Dendritic cell treated with granulocyte-macrophage colony-stimulating factor and Interleukin-4, amounts not matched to agents 40 ng/mL and 50 ng/mL, for 4 days (primary cell): ENCODE results near the gene PRM2.

ENCODE experiments used
- H3K27ac Mint-ChIP-seq: one replicate; pipeline ENCODE4 v1.8.0; 2022; ENCODE audit warnings: mild to moderate bottlenecking, mixed read lengths
- H3K27me3 Mint-ChIP-seq: one replicate; pipeline ENCODE4 v1.8.0; 2022; ENCODE audit warnings: mild to moderate bottlenecking, mixed read lengths
- H3K36me3 Mint-ChIP-seq: one replicate; pipeline ENCODE4 v1.8.0; 2022; ENCODE audit warnings: low read depth, mixed read lengths
- H3K4me1 Mint-ChIP-seq: one replicate; pipeline ENCODE4 v1.8.0; 2022; ENCODE audit warnings: low read depth, mixed read lengths
- H3K4me3 Mint-ChIP-seq: one replicate; pipeline ENCODE4 v1.8.0; 2022; ENCODE audit warnings: mild to moderate bottlenecking, moderate library complexity, mixed read lengths
- H3K9me3 Mint-ChIP-seq: one replicate; pipeline ENCODE4 v1.8.0; 2022; ENCODE audit warnings: mixed read lengths
- intact Hi-C: fragments of 100-400 bp; cut with micrococcal nuclease; formaldehyde crosslinking; loops from one replicate; pipeline ENCODE4 v1.15.0; 2022

PRM2 gene

DNA sequence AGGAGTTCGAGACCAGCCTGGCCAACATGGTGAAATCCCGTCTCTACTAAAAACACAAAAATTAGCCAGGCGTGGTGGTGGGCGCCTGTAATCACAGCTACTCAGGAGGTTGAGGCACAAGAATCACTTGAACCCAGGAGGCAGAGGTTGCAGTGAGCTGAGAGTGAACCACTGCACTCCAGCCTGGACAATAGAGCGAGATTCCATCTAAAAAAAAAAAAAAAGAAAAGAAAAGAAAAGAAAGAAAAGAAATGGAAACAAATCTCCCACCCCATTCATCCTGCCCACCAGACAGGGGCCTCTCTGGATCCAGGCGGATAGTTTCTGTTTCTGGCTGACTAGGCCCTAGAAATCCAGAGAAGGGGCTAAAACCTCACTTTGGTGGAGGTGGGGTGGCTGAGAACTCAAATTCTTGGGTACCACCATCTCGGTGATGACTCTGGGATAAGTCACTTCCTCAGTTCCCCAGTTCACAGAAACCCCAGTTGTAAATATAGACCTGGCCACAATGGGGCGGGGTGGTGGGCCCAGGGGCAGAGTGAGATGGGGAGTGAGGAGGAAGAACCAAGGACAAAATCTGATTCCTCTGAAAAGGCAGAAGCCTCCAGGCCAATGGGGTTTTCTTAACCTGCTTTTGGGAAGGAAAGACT, 42.4 kb downstream of the PRM2 start:
- Mint-ChIP-seq H3K4me3 (no peak overlapping the region), H3K4me1 (peaks cover 72% of the 10 kb centered on the region), H3K27ac (peak overlapping the region; percentile 89), H3K36me3 (no peaks in the 10 kb centered on the region), H3K9me3 (no peaks in the 10 kb centered on the region), H3K27me3 (peaks cover 3% of the 10 kb centered on the region)
- intact Hi-C loops = loop anchor here (5.0 kb wide), 1 partner anchor 52 kb away; no protein-coding TSS in a partner anchor

DNA sequence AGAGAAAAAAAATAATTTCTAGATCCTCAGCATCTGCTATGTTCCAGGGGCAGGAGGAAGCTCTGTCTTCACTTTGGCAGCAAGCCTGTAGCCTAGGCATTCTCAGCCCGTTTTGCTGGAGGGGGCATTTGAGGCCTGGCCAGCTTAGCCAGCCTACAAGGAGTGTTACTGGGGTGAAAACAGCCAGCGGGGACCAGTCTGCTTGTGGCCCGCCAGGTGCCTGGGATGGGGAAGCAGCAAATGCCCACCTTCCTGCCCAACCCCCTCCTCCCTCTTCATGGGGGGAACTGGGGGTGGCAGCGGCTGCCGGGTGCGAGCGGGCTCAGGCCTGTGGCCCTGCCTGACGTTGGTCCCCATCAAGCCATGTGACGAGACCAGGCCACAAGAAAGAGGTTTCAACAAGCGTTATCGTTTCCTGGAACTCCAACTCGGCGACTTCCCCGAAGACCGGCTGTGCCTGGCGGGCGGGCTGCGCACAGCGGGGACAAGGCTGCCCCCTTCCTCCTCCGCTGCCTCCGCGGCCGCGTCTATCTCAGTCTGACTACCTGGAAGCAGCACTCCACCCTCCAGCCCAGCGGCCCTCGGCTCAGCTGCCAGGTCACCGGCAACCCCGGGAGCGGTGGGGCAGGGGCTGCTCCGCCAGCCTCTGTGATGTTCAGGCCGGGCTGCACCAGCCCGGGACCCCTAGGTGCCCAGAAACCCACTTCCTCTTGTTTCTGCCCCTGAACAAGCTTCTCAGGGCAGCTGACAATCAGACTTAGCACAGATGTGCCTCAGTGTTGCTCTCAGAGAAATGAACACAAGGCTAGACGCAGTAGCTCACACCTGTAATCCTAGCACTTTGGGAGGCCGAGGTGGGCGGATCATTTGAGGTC, 43.2 kb downstream of the PRM2 start:
- H3K4me1 Mint-ChIP-seq = peaks cover 74% of the 10 kb centered on the region
- H3K4me3 Mint-ChIP-seq = peak overlapping the region; percentile 44
- no peaks in the 10 kb centered on the region for H3K9me3 Mint-ChIP-seq
- H3K27me3 Mint-ChIP-seq = peaks cover 3% of the 10 kb centered on the region
- no peaks in the 10 kb centered on the region for H3K36me3 Mint-ChIP-seq
- intact Hi-C loops = loop anchor here (5.0 kb wide), 1 partner anchor 51 kb away; no protein-coding TSS in a partner anchor
- H3K27ac Mint-ChIP-seq = peak overlapping the region; percentile 89

DNA sequence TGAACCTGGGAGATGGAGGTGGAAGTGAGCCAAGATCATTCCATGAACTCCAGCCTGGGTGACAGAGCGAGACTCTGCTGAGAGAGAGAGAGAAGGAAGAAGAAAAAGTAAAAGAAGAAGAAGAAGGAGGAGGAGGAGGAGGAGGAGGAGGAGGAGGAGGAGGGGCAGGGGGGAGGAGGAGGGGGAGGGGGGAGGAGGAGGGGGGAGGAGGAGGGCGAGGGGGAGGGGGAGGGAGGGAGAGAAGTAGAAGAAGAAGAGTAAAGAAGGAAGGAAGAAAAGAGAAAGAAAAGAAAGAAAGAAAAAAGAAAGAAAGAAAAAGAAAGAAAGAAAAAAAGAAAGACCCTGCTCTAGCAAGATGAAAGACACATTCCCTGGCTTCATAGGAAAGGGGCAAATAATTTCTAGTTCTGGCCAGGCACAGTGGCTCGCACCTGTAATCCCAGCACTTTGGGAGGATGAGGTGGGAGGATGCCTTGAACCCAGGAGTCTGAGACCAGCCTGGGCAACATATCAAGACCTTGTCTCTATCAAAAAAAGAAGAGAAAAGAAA, 43.9 kb downstream of the PRM2 start:
- Mint-ChIP-seq H3K9me3 (no peaks in the 10 kb centered on the region), H3K27me3 (peaks cover 3% of the 10 kb centered on the region), H3K27ac (peak overlapping the region; percentile 89), H3K4me3 (peak overlapping the region; percentile 42), H3K36me3 (no peaks in the 10 kb centered on the region), H3K4me1 (peaks cover 74% of the 10 kb centered on the region)
- intact Hi-C loops = loop anchor here (5.0 kb wide), 1 partner anchor 50 kb away; no protein-coding TSS in a partner anchor

DNA sequence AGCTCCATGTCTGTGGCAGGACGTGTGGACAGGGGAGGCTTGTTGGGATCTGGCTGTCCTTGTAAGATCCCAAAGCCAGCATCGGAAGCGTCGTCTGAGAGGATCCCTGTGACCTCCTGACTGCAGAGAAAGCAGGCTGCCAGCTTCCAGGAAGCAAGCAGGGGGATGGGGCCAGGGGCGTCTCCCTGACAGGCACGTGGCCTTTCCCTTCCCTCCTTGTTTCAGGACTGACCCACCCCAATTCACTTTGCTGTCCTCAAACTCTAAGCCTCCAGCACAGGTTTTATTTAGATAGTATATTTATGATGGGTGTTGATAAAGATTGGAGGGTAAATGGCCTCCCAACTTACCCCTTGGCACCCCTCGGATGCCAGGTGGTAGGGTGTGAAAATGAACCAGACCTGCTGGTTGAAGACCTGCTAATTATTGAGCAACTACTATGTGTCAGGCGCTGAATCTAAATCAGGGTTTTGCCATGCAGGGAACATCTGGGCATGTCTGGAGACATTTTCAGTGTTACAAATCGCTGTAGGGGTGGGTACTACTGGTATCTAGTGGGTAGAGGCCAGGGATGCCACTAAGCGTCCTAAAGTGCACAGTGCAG, 44.8 kb downstream of the PRM2 start:
- no peaks in the 10 kb centered on the region for H3K9me3 Mint-ChIP-seq
- no peak overlapping the region for H3K4me3 Mint-ChIP-seq
- peaks cover 3% of the 10 kb centered on the region for H3K27me3 Mint-ChIP-seq
- peaks cover 66% of the 10 kb centered on the region for H3K4me1 Mint-ChIP-seq
- peak overlapping the region; percentile 89 for H3K27ac Mint-ChIP-seq
- H3K36me3 Mint-ChIP-seq = no peaks in the 10 kb centered on the region
- intact Hi-C loops = loop anchor here (5.0 kb wide), 1 partner anchor 49 kb away; no protein-coding TSS in a partner anchor

DNA sequence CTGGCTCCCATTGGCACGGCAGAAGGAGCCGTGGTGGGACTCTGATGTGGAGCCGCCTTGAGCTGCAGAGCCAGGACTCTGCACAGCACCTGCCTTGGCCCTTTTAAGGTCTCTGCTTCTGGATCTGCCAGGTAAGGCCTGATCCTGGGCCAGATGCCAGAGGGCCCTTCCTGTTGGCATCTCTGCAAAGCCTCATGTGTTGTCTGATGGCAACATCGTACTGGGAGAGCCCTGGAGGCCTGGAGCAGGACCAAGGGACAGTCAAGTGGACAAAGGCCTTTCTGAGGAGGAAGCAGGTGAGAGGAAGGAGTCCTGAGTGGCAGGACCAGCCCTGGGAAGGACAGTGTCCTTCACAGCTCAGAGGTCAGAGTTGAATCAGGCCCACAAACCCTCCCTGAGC, 46.4 kb downstream of the PRM2 start:
- Mint-ChIP-seq H3K4me3 (no peak overlapping the region), H3K4me1 (peaks cover 65% of the 10 kb centered on the region)
- intact Hi-C loops = loop anchor here (5.0 kb wide), 1 partner anchor 48 kb away; no protein-coding TSS in a partner anchor

DNA sequence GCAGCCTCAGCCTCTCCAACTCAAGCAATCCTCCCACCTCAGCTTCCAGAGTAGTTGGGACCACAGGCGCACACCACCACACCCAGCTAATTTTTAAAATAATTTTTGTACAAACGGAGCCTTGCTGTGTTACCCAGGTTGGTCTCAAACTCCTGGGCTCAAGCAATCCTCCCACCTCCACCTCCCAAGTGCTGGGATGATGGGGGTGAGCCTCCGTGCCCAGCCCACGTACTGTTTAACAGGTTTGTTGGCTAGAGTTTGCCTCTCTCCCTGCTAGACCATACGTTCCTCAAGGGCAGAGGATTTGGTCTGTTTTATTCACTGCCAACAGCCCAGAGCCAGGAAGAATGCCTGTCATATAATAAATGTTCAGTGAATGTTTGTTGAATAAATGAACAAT, 46.8 kb downstream of the PRM2 start:
- peaks cover 65% of the 10 kb centered on the region for H3K4me1 Mint-ChIP-seq
- no peak overlapping the region for H3K4me3 Mint-ChIP-seq
- H3K27me3 Mint-ChIP-seq = peaks cover 5% of the 10 kb centered on the region
- no peaks in the 10 kb centered on the region for H3K9me3 Mint-ChIP-seq
- intact Hi-C loops = no loop called here
- H3K36me3 Mint-ChIP-seq = no peaks in the 10 kb centered on the region
- H3K27ac Mint-ChIP-seq = peak overlapping the region; percentile 16

More for the DNA sequence above, 46.4 kb downstream of the PRM2 start:
- Mint-ChIP-seq H3K27me3 (peaks cover 5% of the 10 kb centered on the region), H3K27ac (peak overlapping the region; percentile 89), H3K36me3 (no peaks in the 10 kb centered on the region), H3K9me3 (no peaks in the 10 kb centered on the region)

DNA sequence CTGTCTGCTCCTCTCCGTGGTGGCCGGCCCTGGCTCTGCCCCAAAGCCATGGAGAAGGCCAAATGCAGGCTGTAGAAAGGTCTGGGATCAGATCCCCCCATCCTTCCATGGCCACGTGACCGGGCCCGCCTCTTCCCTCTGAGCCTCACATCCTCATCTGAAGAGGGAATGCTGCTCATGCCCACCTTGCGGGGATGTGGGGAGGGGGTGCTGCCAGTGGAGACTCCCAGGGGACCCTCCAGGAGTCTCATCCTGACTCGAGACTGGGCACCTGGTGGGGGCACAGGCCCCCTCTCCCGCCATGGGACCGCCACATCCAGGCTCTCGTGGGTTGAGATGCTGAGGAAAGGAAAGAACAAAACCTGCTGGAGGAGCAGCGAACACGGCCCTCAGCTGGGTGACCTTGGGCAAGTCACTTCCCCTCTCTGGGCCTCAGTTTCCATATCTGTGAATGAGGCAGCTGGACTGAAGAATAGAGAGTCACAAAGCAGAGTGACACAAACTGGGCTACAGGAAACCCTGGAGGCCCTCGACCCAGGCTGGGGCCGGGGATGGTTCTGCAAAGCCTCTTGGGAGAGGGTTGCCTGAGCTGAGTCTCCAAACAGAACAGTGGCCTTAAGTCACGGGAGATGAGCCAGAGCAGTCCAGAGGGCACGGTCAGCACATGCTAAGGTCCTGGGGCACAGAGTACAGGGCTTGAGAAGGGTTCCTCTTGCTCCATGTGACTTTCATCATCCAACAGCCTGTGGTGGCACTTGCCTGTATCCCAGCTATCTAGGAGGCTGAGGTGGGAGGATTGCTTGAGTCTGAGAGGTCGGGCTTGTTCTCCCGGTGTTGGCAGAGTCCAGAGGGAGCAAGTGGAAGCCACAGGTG, 50.4 kb downstream of the PRM2 start:
- peak overlapping the region; percentile 46 for H3K4me3 Mint-ChIP-seq

More for the DNA sequence above, 50.4 kb downstream of the PRM2 start:
- H3K27me3 Mint-ChIP-seq = peaks cover 7% of the 10 kb centered on the region
- intact Hi-C loops = no loop called here
- no peaks in the 10 kb centered on the region for H3K36me3 Mint-ChIP-seq
- H3K4me1 Mint-ChIP-seq = peaks cover 48% of the 10 kb centered on the region
- H3K27ac Mint-ChIP-seq = peak overlapping the region; percentile 79
- no peaks in the 10 kb centered on the region for H3K9me3 Mint-ChIP-seq
